DND-41 (cell line): Measurements from ENCODE around the gene LRRC74B.
"Not testable (repeated sequence)": the region's sequence is repeated elsewhere in the genome, so short reads cannot be mapped to it uniquely, and the experiment has no call there.

Source experiments
- ATAC-seq: fragments of 200-7000 bp; cut with Tn5 transposase; 3 replicates; pipeline ENCODE4 v1.9.1; 2021; ENCODE audit warnings: low read depth; ENCODE audit not compliant: insufficient read depth
- DNase-seq: peaks from one replicate; pipeline ENCODE4 v3.0.0-alpha.2; 2020
- H2AFZ ChIP-seq: 2 replicates; pipeline ENCODE4 v1.6.0; 2012; ENCODE audit warnings: low read depth, low read length
- H3K27ac ChIP-seq: 2 replicates; pipeline ENCODE4 v1.5.1; 2012; ENCODE audit warnings: low read length, inconsistent platforms
- H3K27me3 ChIP-seq: fragments of 200-600 bp; sonication (generic); 2 replicates; pipeline ENCODE4 v1.6.0; 2012; ENCODE audit warnings: low read length, mild to moderate bottlenecking, inconsistent platforms; ENCODE audit not compliant: insufficient read depth, poor library complexity
- H3K36me3 ChIP-seq: 2 replicates; pipeline ENCODE4 v1.5.1; 2012; ENCODE audit warnings: low read length, inconsistent platforms; ENCODE audit not compliant: insufficient read depth
- H3K4me1 ChIP-seq: 2 replicates; pipeline ENCODE4 v1.5.1; 2012; ENCODE audit warnings: mild to moderate bottlenecking, low read length; ENCODE audit not compliant: insufficient read depth
- H3K4me2 ChIP-seq: 2 replicates; pipeline ENCODE4 v1.6.0; 2012; ENCODE audit warnings: mild to moderate bottlenecking, moderate library complexity, low read length, inconsistent platforms; ENCODE audit not compliant: insufficient read depth
- H3K4me3 ChIP-seq, 2 experiments: fragments of 200-600 bp in 1 of 2; shearing (Covaris generic) in 1 of 2; 2 replicates each; pipeline ENCODE4 v1.5.1; 2012 to 2016; ENCODE audit warnings: inconsistent platforms in 2 of 2, low read length in 2 of 2, mild to moderate bottlenecking in 2 of 2, low read depth in 1 of 2, moderate library complexity in 1 of 2
- H3K79me2 ChIP-seq: 2 replicates; pipeline ENCODE4 v1.6.0; 2012; ENCODE audit warnings: low read length, inconsistent platforms; ENCODE audit not compliant: insufficient read depth
- H3K9ac ChIP-seq: 2 replicates; pipeline ENCODE4 v1.6.0; 2012; ENCODE audit warnings: low read depth, mild to moderate bottlenecking, inconsistent platforms, low read length, moderate library complexity
- H3K9me3 ChIP-seq: 2 replicates; pipeline ENCODE4 v1.5.1; 2012; ENCODE audit warnings: low read length, moderate library complexity, mild to moderate bottlenecking, inconsistent platforms; ENCODE audit not compliant: insufficient read depth, severe bottlenecking
- H4K20me1 ChIP-seq: 2 replicates; pipeline ENCODE4 v1.6.0; 2012; ENCODE audit warnings: low read length; ENCODE audit not compliant: insufficient read depth
- CTCF ChIP-seq: IDR thresholded peaks from 2 replicates; pipeline ENCODE4 v1.5.1; 2012; ENCODE audit warnings: borderline replicate concordance, low read length, moderate library complexity, mild to moderate bottlenecking; ENCODE audit not compliant: poor library complexity, severe bottlenecking; ENCODE audit errors: extremely low read depth
- EZH2 ChIP-seq: IDR thresholded peaks from 3 replicates; pipeline ENCODE4 v1.6.1; 2012; ENCODE audit warnings: borderline replicate concordance, low read depth, mild to moderate bottlenecking, moderate library complexity, low read length, inconsistent platforms; ENCODE audit not compliant: severe bottlenecking

Gene LRRC74B

DNA sequence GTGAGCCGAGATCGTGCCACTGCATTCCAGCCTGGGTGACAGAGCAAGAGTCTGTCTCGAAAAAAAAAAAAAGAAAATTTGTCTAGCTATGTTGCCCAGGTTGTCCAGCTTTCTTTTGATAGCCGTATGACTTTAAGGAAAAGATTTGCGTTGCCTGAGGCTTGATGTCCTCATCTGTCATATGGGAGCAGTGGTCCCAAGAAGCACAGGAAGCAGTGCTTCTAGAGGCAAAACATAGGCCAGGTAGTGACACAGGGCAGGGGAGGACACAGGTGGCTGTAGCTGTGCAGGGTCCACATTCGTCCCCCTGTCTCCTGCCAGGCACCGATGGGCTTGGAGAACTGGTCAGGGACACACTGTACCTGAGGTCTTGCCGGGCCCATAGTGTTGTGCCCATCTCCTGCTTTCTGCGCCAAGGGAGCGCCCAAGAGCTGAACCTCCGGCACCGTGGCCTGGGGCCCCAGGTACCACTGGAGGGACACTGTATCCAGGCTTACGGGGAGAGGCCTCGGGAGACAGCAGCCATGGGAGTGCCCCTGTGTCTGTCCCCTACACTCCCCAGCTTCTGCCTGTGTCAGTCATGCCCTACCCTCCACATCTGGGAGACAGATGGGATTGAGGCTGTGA lies 1.4 kb downstream of the LRRC74B start:
- no peak overlapping the region for H3K4me2 ChIP-seq
- H3K4me3 ChIP-seq = no peak overlapping the region
- H2AFZ ChIP-seq = no peak overlapping the region
- no peaks in the 10 kb centered on the region for H3K36me3 ChIP-seq
- H3K27me3 ChIP-seq = peaks cover 21% of the 10 kb centered on the region
- H3K9ac ChIP-seq = no peak overlapping the region
- no peak for TF ChIP-seq CTCF
- no peak for TF ChIP-seq EZH2
- H3K4me1 ChIP-seq = no peaks in the 10 kb centered on the region
- DNase-seq (no peak), ATAC-seq (no peak)
- H3K9me3 ChIP-seq = no peaks in the 10 kb centered on the region
- H4K20me1 ChIP-seq = peaks cover 3% of the 10 kb centered on the region; the same call in 1 of the 2 replicates
- H3K79me2 ChIP-seq = no peaks in the 10 kb centered on the region
- H3K27ac ChIP-seq = no peak overlapping the region

GRCh38 chr22:21047730-21048129 lies 2.0 kb downstream of the LRRC74B start:
- Histone ChIP-seq H3K9me3 (no peaks in the 10 kb centered on the region), H3K27ac (no peak overlapping the region), H4K20me1 (peaks cover 3% of the 10 kb centered on the region; the same call in 1 of the 2 replicates), H3K4me2 (no peak overlapping the region), H3K27me3 (peaks cover 21% of the 10 kb centered on the region), H3K4me3 (no peak overlapping the region), H3K36me3 (no peaks in the 10 kb centered on the region), H3K9ac (no peak overlapping the region), H3K79me2 (no peaks in the 10 kb centered on the region), H2AFZ (no peak overlapping the region), H3K4me1 (no peaks in the 10 kb centered on the region)
- DNase-seq (no peak), ATAC-seq (no peak)
- TF ChIP-seq CTCF = no peak
- TF ChIP-seq EZH2 = no peak

GRCh38 chr22:21048448-21048847 lies 2.7 kb downstream of the LRRC74B start:
- not testable (repeated sequence) for H3K4me2 ChIP-seq, H3K9me3 ChIP-seq, H2AFZ ChIP-seq, H3K27ac ChIP-seq, H3K36me3 ChIP-seq, H3K9ac ChIP-seq, ATAC-seq, DNase-seq, H3K4me3 ChIP-seq, H3K4me1 ChIP-seq, H3K79me2 ChIP-seq, H4K20me1 ChIP-seq
- peaks cover 18% of the 10 kb centered on the region for H3K27me3 ChIP-seq

DNA sequence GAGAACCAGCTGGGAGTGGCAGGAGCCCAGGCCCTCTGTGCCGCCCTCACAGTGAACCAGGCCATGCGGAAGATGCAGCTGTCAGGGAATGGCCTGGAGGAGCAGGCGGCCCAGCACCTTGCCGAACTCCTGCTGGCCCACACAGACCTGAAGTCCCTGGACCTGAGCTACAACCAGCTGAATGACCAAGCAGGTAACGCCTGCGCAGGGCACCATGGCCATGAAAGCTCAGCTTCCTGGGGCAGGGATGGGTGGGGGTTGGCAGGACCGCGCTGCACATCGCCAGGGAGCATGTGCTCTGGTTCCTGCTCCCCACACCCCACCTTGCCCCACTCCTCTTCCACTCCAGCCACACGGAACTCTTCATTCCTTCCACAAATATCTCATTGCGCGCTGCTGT lies 3.2 kb downstream of the LRRC74B start:
- not testable (repeated sequence) for H3K9ac ChIP-seq, H3K4me2 ChIP-seq, H3K79me2 ChIP-seq, H2AFZ ChIP-seq, DNase-seq, H3K4me3 ChIP-seq, H3K27ac ChIP-seq, H4K20me1 ChIP-seq, ATAC-seq, H3K9me3 ChIP-seq, H3K4me1 ChIP-seq, H3K36me3 ChIP-seq
- H3K27me3 ChIP-seq = peaks cover 14% of the 10 kb centered on the region
